B cell (primary cell): ENCODE measurements around the gene ZDHHC7. TPM values are rescaled to one million over a fixed set of nuclear protein-coding genes. Genes with fewer than 3 reads are reported as not detected.

Source experiments
- ATAC-seq: fragments of 200-7000 bp; cut with Tn5 transposase; one replicate; pipeline ENCODE4 v1.10.0; 2021; ENCODE audit warnings: low read depth, mild to moderate bottlenecking, moderate number of reproducible peaks, moderate library complexity
- CTCF ChIA-PET: fragments of 350-600 bp; sonication (Branson Sonifier 250); formaldehyde crosslinking; loops from one replicate; lab custom pipeline; 2021; ENCODE audit warnings: antibody characterized with exemption, inconsistent platforms; lab: Charles Lee
- POLR2A ChIA-PET: fragments of 350-600 bp; sonication (Branson Sonifier 250); formaldehyde crosslinking; loops from one replicate; lab custom pipeline; 2021; ENCODE audit warnings: antibody characterized with exemption; lab: Charles Lee
- DNase-seq: peaks from one replicate; pipeline ENCODE4 v3.0.0; 2013
- H2AFZ ChIP-seq: 2 replicates; pipeline ENCODE4 v1.6.1; 2012; ENCODE audit warnings: mild to moderate bottlenecking, low read depth, low read length; ENCODE audit not compliant: insufficient read depth, poor library complexity, severe bottlenecking
- H3K27ac ChIP-seq, 2 donors: 1 replicate in 1 of 2; 2 replicates in 1 of 2; pipeline ENCODE4 v1.5.1; 2012 to 2013; ENCODE audit warnings: low read length in 2 of 2, mild to moderate bottlenecking in 2 of 2, moderate library complexity in 1 of 2
- H3K27me3 ChIP-seq, 4 experiments: fragments of 200-600 bp in 1 of 4; sonication (generic) in 1 of 4; replicated peaks in 1 of 4; 1 replicate in 2 of 4; 2 replicates in 2 of 4; pipeline versions ENCODE4 v1.6.1 to v1.7.0; 2013 to 2016; ENCODE audit warnings: low read length in 3 of 4, mild to moderate bottlenecking in 2 of 4, mixed read lengths in 1 of 4, moderate library complexity in 1 of 4; ENCODE audit not compliant: insufficient read depth in 4 of 4, control insufficient read depth in 3 of 4; ENCODE audit errors: control extremely low read depth in 1 of 4
- H3K36me3 ChIP-seq, 2 experiments: replicated peaks in 1 of 2; 1 replicate in 1 of 2; 2 replicates in 1 of 2; pipeline versions ENCODE4 v1.6.1 to v1.7.1; 2013; ENCODE audit warnings: low read length in 1 of 2; ENCODE audit not compliant: insufficient read depth in 2 of 2, control insufficient read depth in 1 of 2; ENCODE audit errors: control extremely low read depth in 1 of 2, extremely low read depth in 1 of 2
- H3K4me1 ChIP-seq, 2 donors: fragments of 200-600 bp in 1 of 2; sonication (generic) in 1 of 2; 1 replicate in 1 of 2; 2 replicates in 1 of 2; pipeline versions ENCODE4 v1.5.1 to v1.6.1; 2013 to 2017; ENCODE audit warnings: low read length in 2 of 2; ENCODE audit not compliant: control insufficient read depth in 2 of 2, insufficient read depth in 2 of 2
- H3K4me2 ChIP-seq: replicated peaks from 2 replicates; pipeline ENCODE3; 2012; ENCODE audit warnings: mild to moderate bottlenecking, low read depth, low read length; ENCODE audit not compliant: poor library complexity, severe bottlenecking
- H3K4me3 ChIP-seq, 5 experiments: fragments of 200-600 bp in 1 of 5; sonication (generic) in 1 of 5; 1 replicate in 3 of 5; 2 replicates in 2 of 5; pipeline versions ENCODE4 v1.5.1 to v1.7.0; 2011 to 2016; ENCODE audit warnings: low read length in 4 of 5, mild to moderate bottlenecking in 4 of 5, low read depth in 2 of 5, control low read depth in 1 of 5, moderate library complexity in 1 of 5; ENCODE audit not compliant: insufficient read depth in 1 of 5; ENCODE audit errors: control extremely low read depth in 1 of 5, extremely low read depth in 1 of 5
- H3K79me2 ChIP-seq: fragments of 200-600 bp; sonication (generic); one replicate; pipeline ENCODE4 v1.6.0; 2016; ENCODE audit warnings: low read length; ENCODE audit not compliant: control insufficient read depth, insufficient read depth
- H3K9ac ChIP-seq: fragments of 200-600 bp; sonication (generic); 2 replicates; pipeline ENCODE4 v1.6.1; 2017; ENCODE audit warnings: mild to moderate bottlenecking, low read length, moderate library complexity
- H3K9me3 ChIP-seq, 3 donors: one replicate each; pipeline versions ENCODE4 v1.6.1 to v1.7.1; 2013; ENCODE audit warnings: low read length in 2 of 3; ENCODE audit not compliant: control insufficient read depth in 2 of 3, insufficient read depth in 1 of 3; ENCODE audit errors: control extremely low read depth in 1 of 3
- H4K20me1 ChIP-seq: 2 replicates; pipeline ENCODE4 v1.6.0; 2012; ENCODE audit warnings: mild to moderate bottlenecking, low read length; ENCODE audit not compliant: insufficient read depth, control insufficient read depth, poor library complexity, severe bottlenecking
- H3K27ac Mint-ChIP-seq: one replicate; pipeline ENCODE4 v1.8.0; 2021; ENCODE audit warnings: mixed read lengths
- H3K27me3 Mint-ChIP-seq: one replicate; pipeline ENCODE4 v1.8.0; 2021; ENCODE audit warnings: mixed read lengths
- H3K4me1 Mint-ChIP-seq: one replicate; pipeline ENCODE4 v1.8.0; 2021; ENCODE audit warnings: mixed read lengths
- H3K4me3 Mint-ChIP-seq: one replicate; pipeline ENCODE4 v1.8.0; 2021; ENCODE audit warnings: mixed read lengths
- H3K9me3 Mint-ChIP-seq: one replicate; pipeline ENCODE4 v1.8.0; 2022; ENCODE audit warnings: mixed read lengths; ENCODE audit not compliant: insufficient read depth
- EZH2 ChIP-seq: IDR thresholded peaks from 2 replicates; pipeline ENCODE4 v1.6.1; 2012; ENCODE audit warnings: borderline replicate concordance, low read depth, mild to moderate bottlenecking, moderate library complexity, low read length; ENCODE audit not compliant: insufficient read depth, poor library complexity, severe bottlenecking
- WGBS: methylation state at CpG from one replicate; pipeline ENCODE4 v1.1.5; 2013; ENCODE audit warnings: missing lambda C conversion rate; ENCODE audit not compliant: insufficient coverage; 5-methylcytosine and 5-hydroxymethylcytosine counted together
- intact Hi-C: fragments of 100-400 bp; cut with micrococcal nuclease; formaldehyde crosslinking; loops from one replicate; pipeline ENCODE4 v1.10.0; 2022
- polyA plus RNA-seq: library from polyadenylated mRNA; depleted of rRNA; stranded (reverse); fragments of >200 nt; gene quantifications from 2 replicates; pipeline ENCODE4 v1.2.3, GENCODE V29; 2012
- total RNA-seq, 2 donors: library from RNA; stranded (reverse); fragments of 120-200 nt in 1 of 2; gene quantifications; 1 replicate in 1 of 2; 2 replicates in 1 of 2; pipeline versions ENCODE4 v1.2.3 to v1.2.4, GENCODE V29; 2013 to 2022
- TF ChIP-seq, protein P1 (sequence below): fragments of 200-600 bp; IDR thresholded peaks from one replicate; pipeline ENCODE4 v1.8.0; 2022; ENCODE audit warnings: antibody characterized with exemption, mild to moderate bottlenecking

The ZDHHC7 gene
- total and polyA plus RNA-seq, 2 donors (not counting 1 experiment from before 2014, with no cell fraction given) = 25.2 to 36.1 TPM

DNA sequence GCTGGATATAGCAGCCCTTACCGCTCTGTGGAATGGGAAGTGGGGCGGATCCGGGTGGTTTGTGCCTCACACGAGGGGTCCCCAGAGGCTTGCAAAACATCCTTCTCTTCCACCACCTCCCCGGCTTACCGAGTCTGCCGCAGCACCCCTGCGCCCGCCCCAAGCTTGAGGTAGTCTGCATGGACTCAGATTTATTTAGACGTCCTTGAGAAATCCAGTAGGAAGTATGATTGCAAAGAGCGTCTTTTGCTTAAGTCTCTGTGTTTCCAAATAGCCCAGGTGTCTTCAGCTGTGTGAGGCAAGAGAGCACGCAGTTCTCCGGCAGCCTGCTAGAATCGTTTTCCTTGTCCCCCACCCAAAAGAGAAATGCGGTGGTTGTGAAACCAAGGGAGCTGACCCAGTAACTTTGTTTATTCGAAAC, 18.7 kb upstream of the ZDHHC7 start:
- TF ChIP-seq, protein P1, sequence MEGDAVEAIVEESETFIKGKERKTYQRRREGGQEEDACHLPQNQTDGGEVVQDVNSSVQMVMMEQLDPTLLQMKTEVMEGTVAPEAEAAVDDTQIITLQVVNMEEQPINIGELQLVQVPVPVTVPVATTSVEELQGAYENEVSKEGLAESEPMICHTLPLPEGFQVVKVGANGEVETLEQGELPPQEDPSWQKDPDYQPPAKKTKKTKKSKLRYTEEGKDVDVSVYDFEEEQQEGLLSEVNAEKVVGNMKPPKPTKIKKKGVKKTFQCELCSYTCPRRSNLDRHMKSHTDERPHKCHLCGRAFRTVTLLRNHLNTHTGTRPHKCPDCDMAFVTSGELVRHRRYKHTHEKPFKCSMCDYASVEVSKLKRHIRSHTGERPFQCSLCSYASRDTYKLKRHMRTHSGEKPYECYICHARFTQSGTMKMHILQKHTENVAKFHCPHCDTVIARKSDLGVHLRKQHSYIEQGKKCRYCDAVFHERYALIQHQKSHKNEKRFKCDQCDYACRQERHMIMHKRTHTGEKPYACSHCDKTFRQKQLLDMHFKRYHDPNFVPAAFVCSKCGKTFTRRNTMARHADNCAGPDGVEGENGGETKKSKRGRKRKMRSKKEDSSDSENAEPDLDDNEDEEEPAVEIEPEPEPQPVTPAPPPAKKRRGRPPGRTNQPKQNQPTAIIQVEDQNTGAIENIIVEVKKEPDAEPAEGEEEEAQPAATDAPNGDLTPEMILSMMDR = no peak
- no peak for TF ChIP-seq EZH2
- H3K9me3 Mint-ChIP-seq = no peaks in the 10 kb centered on the region
- peaks cover 40% of the 10 kb centered on the region for H3K4me1 Mint-ChIP-seq
- no peaks in the 10 kb centered on the region for H4K20me1 ChIP-seq
- no peak overlapping the region for H3K9ac ChIP-seq
- no peak overlapping the region for H3K27ac ChIP-seq
- intact Hi-C loops = loop anchor here (2.0 to 5.0 kb wide), 3 partner anchors 25 to 1223 kb away; partner anchors contain the start of gene HSBP1
- H3K9me3 ChIP-seq = no peaks in the 10 kb centered on the region
- H3K4me3 ChIP-seq = no peak overlapping the region
- H3K27ac Mint-ChIP-seq = no peak overlapping the region
- H3K4me3 Mint-ChIP-seq = no peak overlapping the region
- peaks cover 13% of the 10 kb centered on the region for H3K27me3 Mint-ChIP-seq
- no peak overlapping the region for H2AFZ ChIP-seq
- CTCF ChIA-PET = interaction anchor here (0.9 kb wide), 1 partner anchor 57 kb away, joined by 3 read pairs; no protein-coding TSS in a partner anchor
- ATAC-seq = no peak
- H3K27me3 ChIP-seq = peaks cover 0 to 6% (median 2%) of the 10 kb centered on the region in 4 experiments
- 86% methylated on average over 10 of the region's 16 CpGs for WGBS
- POLR2A ChIA-PET = no interaction called here
- DNase-seq = no peak
- H3K36me3 ChIP-seq = no peaks in the 10 kb centered on the region
- H3K4me1 ChIP-seq = peaks cover 28 to 33% of the 10 kb centered on the region in 2 donors
- H3K79me2 ChIP-seq = no peaks in the 10 kb centered on the region
- H3K4me2 ChIP-seq = no peak overlapping the region

- ATAC-seq = no peak
- H3K4me1 ChIP-seq = peaks cover 28 to 33% of the 10 kb centered on the region in 2 donors
- peaks cover 42% of the 10 kb centered on the region for H3K4me1 Mint-ChIP-seq
- H3K27me3 ChIP-seq = peaks cover 0 to 6% (median 2%) of the 10 kb centered on the region in 4 experiments
- ChIA-PET CTCF (interaction anchor here (0.9 kb wide), 1 partner anchor 57 kb away, joined by 3 read pairs; no protein-coding TSS in a partner anchor), POLR2A (no interaction called here)
- no peaks in the 10 kb centered on the region for H3K9me3 Mint-ChIP-seq
- no peaks in the 10 kb centered on the region for H4K20me1 ChIP-seq
- H3K4me2 ChIP-seq = no peak overlapping the region
- no peaks in the 10 kb centered on the region for H3K79me2 ChIP-seq
- H3K27ac Mint-ChIP-seq = no peak overlapping the region
- H2AFZ ChIP-seq = no peak overlapping the region
- peaks cover 13% of the 10 kb centered on the region for H3K27me3 Mint-ChIP-seq
- no peak for TF ChIP-seq EZH2
- TF ChIP-seq, protein P1 = no peak
- intact Hi-C loops = loop anchor here (2.0 to 5.0 kb wide), 3 partner anchors 25 to 1222 kb away; partner anchors contain the start of gene HSBP1
- 60% methylated on average over 2 of the region's 4 CpGs for WGBS
- DNase-seq = no peak
- peak overlapping the region; percentile 86 for H3K4me3 Mint-ChIP-seq
- H3K4me3 ChIP-seq = peak overlapping the region in 1 of 5 experiments; percentile 24
- no peaks in the 10 kb centered on the region for H3K36me3 ChIP-seq
- H3K9ac ChIP-seq = no peak overlapping the region
- no peaks in the 10 kb centered on the region for H3K9me3 ChIP-seq
- no peak overlapping the region for H3K27ac ChIP-seq
Observed at GRCh38 chr16:85029408-85029784, 18.1 kb upstream of the ZDHHC7 start.
